GM12865 (cell line): Measurements from ENCODE around the gene GUCY2D.

Experiments used
- DNase-seq: peaks from one replicate; pipeline ENCODE4 v3.0.0; 2010; ENCODE audit warnings: low read depth
- H3K4me3 ChIP-seq: 2 replicates; pipeline ENCODE4 v1.5.1; 2011; ENCODE audit warnings: mild to moderate bottlenecking, low read depth, low read length, control low read depth
- CTCF ChIP-seq: IDR thresholded peaks from 2 replicates; pipeline ENCODE4 v1.5.1; 2011; ENCODE audit warnings: low read length, control low read depth, low read depth, inconsistent platforms; ENCODE audit not compliant: insufficient read depth; ENCODE audit errors: missing control alignments

GUCY2D gene

GRCh38 chr17:8047769-8048110 is 45.3 kb downstream of the GUCY2D start:
- no peak for DNase-seq
- no peak overlapping the region for H3K4me3 ChIP-seq
- TF ChIP-seq CTCF: no peak

GRCh38 chr17:8048236-8048635 is 45.8 kb downstream of the GUCY2D start:
- no peak for TF ChIP-seq CTCF
- H3K4me3 ChIP-seq: no peak overlapping the region
- DNase-seq: no peak

GRCh38 chr17:8048736-8049135 is 46.3 kb downstream of the GUCY2D start:
- DNase-seq: no peak
- TF ChIP-seq CTCF: no peak
- H3K4me3 ChIP-seq: no peak overlapping the region

DNA sequence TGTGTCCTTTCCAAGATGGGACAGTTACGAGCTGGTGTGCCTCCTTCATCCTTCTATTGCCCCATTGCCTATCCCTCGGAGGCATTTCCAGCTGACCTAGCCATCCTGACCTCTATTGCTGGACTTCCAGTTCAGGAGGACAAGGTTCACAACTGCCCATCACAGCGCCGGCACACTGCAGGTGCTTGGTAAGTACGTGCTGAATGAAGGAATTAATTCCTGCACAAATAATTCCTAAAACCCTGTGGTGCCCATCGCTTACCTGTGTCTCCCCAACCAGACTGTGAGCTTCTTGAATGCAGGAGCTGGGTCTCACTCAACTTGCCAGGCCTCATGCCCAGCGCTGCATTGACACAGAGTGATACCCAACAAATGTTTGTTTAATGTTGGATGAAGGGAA is 49.4 kb downstream of the GUCY2D start:
- DNase-seq: no peak
- no peak for TF ChIP-seq CTCF
- no peak overlapping the region for H3K4me3 ChIP-seq

GRCh38 chr17:8052256-8053252 is 50.1 kb downstream of the GUCY2D start:
- TF ChIP-seq CTCF: no peak
- H3K4me3 ChIP-seq: no peak overlapping the region
- DNase-seq: no peak

- DNase-seq: no peak
- TF ChIP-seq CTCF: no peak
- H3K4me3 ChIP-seq: no peak overlapping the region
These were observed 51.2 kb downstream of the GUCY2D start for GRCh38 chr17:8053600-8053999.

- TF ChIP-seq CTCF: no peak
- no peak for DNase-seq
- H3K4me3 ChIP-seq: no peak overlapping the region
These were observed 53.4 kb downstream of the GUCY2D start for GRCh38 chr17:8055851-8056231.
